PC-3 (cell line): ENCODE results near the gene DGUOK.

Experiments used
- CTCF ChIP-seq: fragments of 300-600 bp; sonication (generic); conservative IDR thresholded peaks from 2 replicates; pipeline ENCODE4 v1.5.1; 2017; ENCODE audit warnings: antibody characterized with exemption, low read depth, mild to moderate bottlenecking, low read length
- EZH2 ChIP-seq: fragments of 300-600 bp; sonication (generic); IDR thresholded peaks from one replicate; pipeline ENCODE4 v1.6.1; 2017; ENCODE audit warnings: antibody characterized with exemption, mild to moderate bottlenecking, low read length; ENCODE audit not compliant: unreplicated experiment
- EZH2phosphoT487 ChIP-seq: fragments of 300-600 bp; sonication (generic); IDR thresholded peaks from 2 replicates; pipeline ENCODE4 v1.6.1; 2018; ENCODE audit warnings: mild to moderate bottlenecking, antibody characterized with exemption, low read length, borderline replicate concordance

- TF ChIP-seq CTCF: no peak
- no peak for TF ChIP-seq EZH2
- no peak for TF ChIP-seq EZH2phosphoT487
Measured at GRCh38 chr2:73979021-73979420, 52.3 kb downstream of the DGUOK start.
